HG02870 (cell line): ENCODE measurements around the gene HHAT.

Experiments
- ATAC-seq: cut with Tn5 transposase; IDR thresholded peaks from one replicate; pipeline ENCODE4 v1.9.1; 2021; ENCODE audit warnings: mild to moderate bottlenecking, moderate library complexity; ENCODE audit not compliant: unreplicated experiment

Gene HHAT

GRCh38 chr1:210674151-210674550 is 345.4 kb downstream of the HHAT start:
- no peak for ATAC-seq

DNA sequence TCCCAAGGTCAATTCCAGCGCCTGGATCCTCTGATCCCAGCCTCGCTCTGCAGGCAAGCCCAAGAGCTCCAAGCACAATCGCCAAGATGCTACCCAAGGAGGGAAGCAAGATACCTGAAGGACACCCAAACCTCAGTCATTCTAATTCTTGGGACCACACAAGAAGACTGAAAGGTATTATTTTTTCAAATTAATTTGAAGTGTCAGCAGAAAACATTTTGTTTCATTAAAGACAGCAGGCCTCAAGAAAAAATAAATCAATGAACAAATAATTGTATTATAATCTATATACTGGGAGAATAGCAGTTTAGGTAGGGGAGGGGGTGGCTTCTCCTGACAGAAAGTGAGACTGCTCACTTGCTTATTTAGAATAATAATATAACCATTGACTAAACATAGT is 347.8 kb downstream of the HHAT start:
- no peak for ATAC-seq

- peak; percentile 72 for ATAC-seq
Observed at GRCh38 chr1:210677533-210677932, 348.8 kb downstream of the HHAT start.

GRCh38 chr1:210678306-210678705 is 349.6 kb downstream of the HHAT start:
- no peak for ATAC-seq

- ATAC-seq, result no peak
Observed at GRCh38 chr1:210681158-210681557, 352.5 kb downstream of the HHAT start.

DNA sequence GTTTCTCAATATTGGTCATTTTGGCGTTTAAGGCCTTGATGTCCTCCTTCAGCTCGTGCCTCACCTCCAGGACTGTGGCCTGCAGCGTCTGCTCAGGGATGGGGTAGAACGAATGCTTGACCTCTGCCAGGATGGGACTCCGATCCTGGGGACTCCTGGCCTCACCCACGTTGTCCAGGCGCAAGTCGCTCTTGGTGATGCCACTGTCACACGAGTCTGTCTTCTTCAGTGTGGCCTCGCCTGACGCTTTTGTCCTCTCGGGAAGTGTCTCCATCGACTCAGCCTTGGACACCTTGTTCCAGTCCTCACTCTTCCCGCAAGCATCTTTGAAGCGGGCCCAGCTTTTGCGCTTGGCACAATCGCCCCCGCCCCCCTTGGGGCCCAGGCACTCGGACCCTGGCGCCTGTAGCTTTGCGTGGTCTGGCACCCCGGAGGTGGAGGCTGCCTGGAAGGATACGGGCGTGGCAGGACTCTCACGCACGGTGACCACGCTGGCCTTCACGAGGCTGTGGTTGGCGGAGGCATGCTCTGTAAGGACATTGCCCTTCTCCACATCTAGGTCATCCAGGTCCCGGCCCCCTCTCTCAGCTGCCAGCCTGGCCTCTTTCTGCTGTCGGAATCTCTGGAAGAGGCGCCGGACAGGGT is 354.8 kb downstream of the HHAT start:
- ATAC-seq, result no peak

DNA sequence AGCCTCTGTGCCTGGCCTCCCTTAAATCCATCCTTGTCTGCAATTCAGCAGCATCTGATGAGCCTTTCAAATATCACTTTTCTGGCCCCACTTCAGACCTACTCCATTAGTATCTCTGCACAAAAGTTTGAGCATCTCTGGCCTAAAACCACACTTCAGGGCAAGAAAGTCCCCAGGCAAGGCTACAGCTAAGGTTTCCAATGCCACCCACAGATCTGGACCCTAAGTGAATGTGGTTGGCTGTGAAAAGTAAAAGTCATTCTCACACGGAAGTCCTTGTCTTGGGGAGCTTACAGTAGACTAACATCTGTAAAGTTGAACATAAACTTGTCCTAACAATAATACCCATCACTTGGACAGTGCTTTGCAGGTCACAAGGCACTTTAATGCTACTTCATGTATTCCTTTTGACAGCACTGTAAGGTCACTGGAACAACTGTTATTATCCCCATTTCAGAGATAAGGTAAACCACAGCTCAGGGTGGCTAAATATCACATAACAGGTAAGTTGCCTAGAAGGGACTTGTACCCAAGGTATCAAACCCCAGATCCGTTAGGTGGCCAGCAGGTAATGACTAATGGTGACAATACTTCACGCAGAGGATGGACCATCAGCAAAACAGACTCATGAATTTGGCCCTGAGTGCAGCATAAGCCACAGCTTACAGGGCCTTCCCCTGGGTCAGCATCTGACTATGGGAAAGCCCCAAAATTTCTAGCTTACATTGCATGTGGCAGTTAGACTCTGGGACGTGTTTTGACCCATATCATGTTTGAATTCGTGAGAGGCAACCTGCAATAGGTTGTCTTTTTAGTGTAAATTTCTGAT is 356.0 kb downstream of the HHAT start:
- peak; percentile 92 for ATAC-seq

- ATAC-seq, result no peak
Observed at GRCh38 chr1:210685295-210685650, 356.6 kb downstream of the HHAT start.

- no peak for ATAC-seq
Observed at GRCh38 chr1:210686841-210687240, 358.1 kb downstream of the HHAT start.

DNA sequence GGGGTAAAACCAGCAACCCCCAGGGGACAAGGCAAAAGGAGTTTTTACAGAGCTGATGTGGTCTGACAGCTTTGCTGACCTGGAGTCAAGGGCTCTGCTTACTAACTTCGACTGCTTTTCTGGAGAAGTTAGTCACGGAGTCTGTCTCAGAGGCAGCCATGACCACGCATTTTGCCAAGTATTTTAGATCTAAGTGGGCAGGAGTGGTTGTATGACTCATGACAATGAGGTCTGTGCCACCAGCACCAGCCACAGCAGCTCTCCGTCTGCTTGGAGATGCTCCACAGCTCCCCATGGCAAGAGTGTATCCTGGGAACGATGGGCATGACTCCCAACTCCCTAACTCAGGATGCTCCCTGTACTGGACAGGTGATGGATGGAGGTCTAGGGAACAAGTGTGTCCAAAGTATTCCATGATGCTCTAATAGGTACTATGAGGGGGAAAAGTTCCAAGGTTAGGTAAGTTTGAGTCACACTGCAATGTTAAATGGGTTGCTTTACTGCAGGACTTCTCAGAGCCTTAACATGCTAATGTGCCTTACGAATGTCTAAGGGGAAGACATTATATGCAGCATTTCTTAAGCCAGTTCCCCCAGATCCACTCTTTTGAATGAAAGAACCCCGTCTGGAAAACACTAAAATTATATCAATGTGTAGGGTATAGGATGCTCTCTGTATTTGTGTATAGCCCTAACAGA is 359.0 kb downstream of the HHAT start:
- no peak for ATAC-seq

DNA sequence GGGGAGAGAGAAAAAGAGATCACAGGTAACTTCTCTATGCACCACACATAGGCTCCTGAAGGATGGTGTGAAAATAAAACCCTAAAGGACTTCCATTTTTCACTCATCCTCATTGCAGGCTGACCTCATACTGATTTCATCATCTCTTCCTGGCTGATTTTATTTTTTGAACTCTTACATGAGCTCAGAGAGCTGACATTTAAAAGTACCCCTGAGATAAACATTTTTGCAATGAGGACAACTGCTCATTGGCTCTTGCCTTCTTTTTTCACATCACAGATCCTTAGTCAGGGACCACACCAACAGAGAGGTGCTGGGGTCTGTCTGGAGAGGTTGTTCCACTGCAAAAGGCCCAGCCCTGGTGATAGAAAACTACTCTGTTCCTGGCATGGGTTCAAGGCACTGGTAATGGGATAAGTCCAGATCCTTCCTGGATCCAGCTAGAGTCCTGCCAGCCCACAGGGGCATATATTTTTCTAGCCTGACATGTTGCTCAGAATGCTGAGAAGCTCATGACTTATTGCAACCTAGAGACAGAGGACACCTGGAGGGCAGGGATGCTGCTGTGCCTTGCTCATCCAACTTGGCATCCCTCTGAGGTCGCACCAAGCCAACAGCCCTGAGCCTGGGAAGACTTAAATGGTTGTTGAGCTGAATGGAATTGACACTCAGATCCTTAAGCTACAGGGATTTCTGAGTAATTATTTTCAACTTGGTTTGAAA is 360.0 kb downstream of the HHAT start:
- ATAC-seq, result no peak

- ATAC-seq, result no peak
Observed at GRCh38 chr1:210689826-210690225, 361.1 kb downstream of the HHAT start.

- ATAC-seq, result no peak
Observed at GRCh38 chr1:210690236-210690635, 361.5 kb downstream of the HHAT start.

- ATAC-seq, result no peak
Observed at GRCh38 chr1:210691039-210691610, 362.4 kb downstream of the HHAT start.

DNA sequence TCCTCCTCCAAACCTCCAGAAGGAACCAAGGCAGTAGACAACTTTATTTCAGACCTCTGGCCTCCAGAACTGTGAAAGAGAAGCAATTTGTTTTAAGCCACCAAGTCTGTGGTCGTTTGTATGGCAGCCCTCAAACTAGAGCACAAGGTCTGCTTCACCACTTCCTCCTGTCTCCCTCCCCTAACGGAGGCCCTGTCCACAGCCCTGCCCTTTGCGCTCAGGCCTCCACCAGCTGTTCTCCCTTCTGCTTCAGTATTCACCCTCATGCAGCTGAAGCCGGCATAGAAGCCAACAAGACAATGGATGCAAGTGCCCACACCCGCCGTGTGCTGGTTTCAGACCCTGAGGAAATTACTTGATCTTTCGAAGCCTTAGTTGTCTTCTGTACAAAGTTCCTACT is 364.1 kb downstream of the HHAT start:
- ATAC-seq, result peak; percentile 42

DNA sequence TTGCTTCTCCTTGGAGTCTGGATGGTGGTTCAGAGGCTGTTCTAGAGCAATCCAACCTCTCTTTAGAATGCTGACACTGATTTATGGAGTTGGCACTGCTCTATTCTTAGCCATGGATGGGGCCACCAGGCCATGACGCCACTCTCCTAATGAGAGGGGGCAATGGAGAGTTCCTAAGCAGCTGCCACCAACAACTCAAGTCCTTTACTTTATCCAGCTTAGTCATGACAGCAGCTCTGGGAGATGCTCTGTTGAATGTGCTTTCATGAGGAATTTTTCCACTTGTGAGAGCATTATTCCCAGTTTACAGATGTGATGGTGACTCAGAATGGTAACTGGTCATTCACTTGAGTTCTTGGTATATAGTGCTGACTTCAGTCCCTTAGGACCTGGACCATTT is 366.3 kb downstream of the HHAT start:
- ATAC-seq, result no peak

- ATAC-seq, result peak; percentile 96
Observed at GRCh38 chr1:210696709-210697108, 368.0 kb downstream of the HHAT start.

DNA sequence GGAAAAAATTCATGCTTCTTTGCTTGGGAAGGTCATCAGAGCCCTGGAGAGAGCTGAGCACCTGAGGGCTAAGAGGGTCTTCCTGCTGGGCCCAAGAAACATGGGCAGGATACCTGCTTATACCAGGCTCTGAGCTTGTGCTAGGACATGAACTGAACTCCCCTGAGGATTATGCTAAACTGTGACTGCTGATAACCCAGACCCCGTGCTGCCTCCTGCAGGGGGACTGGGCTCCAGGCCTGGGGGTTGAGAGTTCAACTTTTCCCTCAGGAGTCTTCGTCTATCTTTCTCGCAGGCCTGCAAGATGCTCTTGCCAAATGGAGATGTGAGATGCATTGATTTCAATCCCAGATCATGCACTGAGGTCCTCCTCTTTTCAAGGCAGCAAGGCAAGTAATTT is 368.5 kb downstream of the HHAT start:
- ATAC-seq, result no peak

- ATAC-seq, result no peak
Observed at GRCh38 chr1:210698661-210699060, 370.0 kb downstream of the HHAT start.

DNA sequence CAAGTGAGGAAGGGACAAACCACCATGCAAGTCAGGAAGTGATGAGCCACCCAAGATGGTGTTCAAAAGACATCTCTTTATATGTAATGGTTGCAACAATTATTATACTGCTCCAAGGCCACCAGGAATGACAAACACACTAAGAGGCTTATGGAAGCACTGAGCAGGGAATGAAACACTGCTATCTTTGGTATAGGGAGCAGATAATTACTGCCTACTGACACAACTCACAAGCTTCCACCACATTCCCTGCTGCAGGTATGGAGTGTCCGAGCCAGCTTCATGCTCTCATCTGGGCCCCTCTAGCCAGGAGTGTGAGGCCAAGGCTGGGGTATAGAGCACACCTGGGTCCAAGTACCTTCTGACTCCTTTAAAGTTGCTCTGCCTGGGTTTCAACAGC is 371.4 kb downstream of the HHAT start:
- ATAC-seq, result no peak

DNA sequence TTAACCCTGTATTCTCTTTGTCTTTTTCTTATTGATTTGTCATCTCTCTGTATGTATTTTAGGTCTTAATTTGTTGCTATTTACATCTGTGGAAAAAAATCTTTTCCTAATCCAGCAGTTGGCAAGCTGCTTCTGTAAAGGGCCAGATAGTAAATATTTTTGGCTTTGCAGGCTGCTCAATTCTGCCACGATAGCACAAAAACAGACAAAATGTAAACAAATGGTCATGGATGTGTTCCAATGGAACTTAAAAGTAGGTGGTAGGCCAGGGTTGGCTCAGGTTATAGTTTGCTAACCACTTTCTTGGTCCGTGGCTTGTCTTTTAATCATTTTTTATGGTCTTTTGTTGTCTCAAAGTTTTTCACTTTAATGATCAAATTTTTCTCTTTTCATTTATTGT is 371.8 kb downstream of the HHAT start:
- no peak for ATAC-seq
